ENCODE results near the gene CENPX.
A peak's percentile ranks its signal among the peaks of the same experiment; 100 is the strongest.

- TF ChIP-seq CTCF (IDR thresholded peaks at IDR 0.05) (peak; percentile 64 to 85 (median 74)), POLR2A (IDR thresholded peaks at IDR 0.05) (no peak), EP300 (IDR thresholded peaks at IDR 0.05) (no peak)
Observed at GRCh38 chr17:82021107-82021899, 1.4 kb downstream of the CENPX start.
